ENCODE results near the gene USP6NL. TPM values are rescaled to one million over a fixed set of nuclear protein-coding genes. Genes with fewer than 3 reads are reported as not detected.

USP6NL gene
- total and polyA plus RNA-seq, 2 donors = 8.1 to 12.3 TPM

DNA sequence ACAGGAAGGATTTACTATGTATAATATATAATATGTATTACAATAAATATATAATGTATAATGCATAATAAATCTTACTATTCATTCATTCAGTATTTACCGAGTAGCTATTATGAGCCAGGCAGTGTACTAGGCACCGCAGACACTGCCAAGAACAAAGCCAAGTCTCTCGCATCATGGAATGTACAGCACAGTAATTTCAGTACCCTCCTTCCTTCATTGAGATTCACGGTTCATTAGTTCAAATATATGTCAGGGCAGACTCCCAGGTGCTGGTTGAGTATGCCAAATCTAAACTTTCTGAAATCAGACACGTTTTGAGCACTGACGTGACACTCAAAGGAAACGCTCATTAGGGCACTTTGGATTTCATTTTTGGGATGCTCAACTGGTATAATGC lies 9.1 kb downstream of the USP6NL start:
- H3K4me3 ChIP-seq (ENCODE audit: low read length in 2 of 2) = no peak overlapping the region
- H3K4me1 ChIP-seq (ENCODE audit: control insufficient read depth in 2 of 2, insufficient read depth in 2 of 2, low read length in 2 of 2) = no peaks in the 10 kb centered on the region
- no peak overlapping the region for H3K27ac ChIP-seq (ENCODE audit: low read depth in 1 of 2, low read length in 1 of 2)
- no peaks in the 10 kb centered on the region for H3K36me3 ChIP-seq (ENCODE audit: control insufficient read depth in 2 of 2, insufficient read depth in 2 of 2, low read length in 1 of 2)
- 91% methylated on average over 7 of the region's 7 CpGs for WGBS
- no peaks in the 10 kb centered on the region for H3K27me3 ChIP-seq (ENCODE audit: control insufficient read depth in 2 of 2, insufficient read depth in 1 of 2, low read length in 1 of 2)
- no peaks in the 10 kb centered on the region for H3K9me3 ChIP-seq (ENCODE audit: control insufficient read depth in 2 of 2, insufficient read depth in 1 of 2, low read length in 1 of 2)
- no peak for DNase-seq (ENCODE audit: low read depth in 6 of 9, low spot score in 9 of 9)

DNA sequence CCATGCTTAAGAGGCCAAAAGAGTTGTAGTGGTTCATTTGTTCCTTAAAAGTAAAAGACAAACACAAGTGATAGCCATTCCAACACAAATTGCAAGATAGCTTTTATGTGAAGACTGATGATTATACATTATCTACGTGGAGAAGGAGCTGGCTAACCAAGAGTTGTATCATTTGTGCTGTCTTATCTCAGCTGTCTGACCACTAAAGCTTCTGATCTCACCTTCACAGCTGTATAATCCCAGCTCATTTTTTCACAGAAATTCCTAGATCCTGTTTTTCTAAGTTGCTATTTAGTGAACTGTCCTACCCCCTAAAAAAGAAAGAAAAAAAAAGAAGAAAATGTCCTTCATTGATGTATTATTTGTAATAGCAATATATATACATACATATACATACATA lies 9.8 kb downstream of the USP6NL start:
- H3K9me3 ChIP-seq (ENCODE audit: control insufficient read depth in 2 of 2, insufficient read depth in 1 of 2, low read length in 1 of 2) = no peaks in the 10 kb centered on the region
- H3K4me3 ChIP-seq (ENCODE audit: low read length in 2 of 2) = no peak overlapping the region
- no peak for DNase-seq (ENCODE audit: low read depth in 6 of 9, low spot score in 9 of 9)
- H3K27ac ChIP-seq (ENCODE audit: low read depth in 1 of 2, low read length in 1 of 2) = no peak overlapping the region
- no peaks in the 10 kb centered on the region for H3K27me3 ChIP-seq (ENCODE audit: control insufficient read depth in 2 of 2, insufficient read depth in 1 of 2, low read length in 1 of 2)
- no peaks in the 10 kb centered on the region for H3K4me1 ChIP-seq (ENCODE audit: control insufficient read depth in 2 of 2, insufficient read depth in 2 of 2, low read length in 2 of 2)
- no peaks in the 10 kb centered on the region for H3K36me3 ChIP-seq (ENCODE audit: control insufficient read depth in 2 of 2, insufficient read depth in 2 of 2, low read length in 1 of 2)
- 82% methylated on average over 1 of the region's 1 CpG for WGBS

GRCh38 chr10:11600280-11600679 lies 11.2 kb downstream of the USP6NL start:
- no peaks in the 10 kb centered on the region for H3K27me3 ChIP-seq (ENCODE audit: control insufficient read depth in 2 of 2, insufficient read depth in 1 of 2, low read length in 1 of 2)
- DNase-seq (ENCODE audit: low read depth in 6 of 9, low spot score in 9 of 9) = no peak
- no peak overlapping the region for H3K27ac ChIP-seq (ENCODE audit: low read depth in 1 of 2, low read length in 1 of 2)
- 96% methylated on average over 3 of the region's 3 CpGs for WGBS
- no peaks in the 10 kb centered on the region for H3K9me3 ChIP-seq (ENCODE audit: control insufficient read depth in 2 of 2, insufficient read depth in 1 of 2, low read length in 1 of 2)
- peaks cover 0 to 2% of the 10 kb centered on the region in 2 donors for H3K4me1 ChIP-seq (ENCODE audit: control insufficient read depth in 2 of 2, insufficient read depth in 2 of 2, low read length in 2 of 2)
- no peaks in the 10 kb centered on the region for H3K36me3 ChIP-seq (ENCODE audit: control insufficient read depth in 2 of 2, insufficient read depth in 2 of 2, low read length in 1 of 2)
- no peak overlapping the region for H3K4me3 ChIP-seq (ENCODE audit: low read length in 2 of 2)

GRCh38 chr10:11598712-11599397 lies 12.6 kb downstream of the USP6NL start:
- 67% methylated on average over 8 of the region's 8 CpGs for WGBS
- Histone ChIP-seq H3K4me1 (ENCODE audit: control insufficient read depth in 2 of 2, insufficient read depth in 2 of 2, low read length in 2 of 2) (peaks cover 0 to 8% of the 10 kb centered on the region in 2 donors), H3K36me3 (ENCODE audit: control insufficient read depth in 2 of 2, insufficient read depth in 2 of 2, low read length in 1 of 2) (no peaks in the 10 kb centered on the region), H3K9me3 (ENCODE audit: control insufficient read depth in 2 of 2, insufficient read depth in 1 of 2, low read length in 1 of 2) (no peaks in the 10 kb centered on the region), H3K4me3 (ENCODE audit: low read length in 2 of 2) (no peak overlapping the region), H3K27me3 (ENCODE audit: control insufficient read depth in 2 of 2, insufficient read depth in 1 of 2, low read length in 1 of 2) (no peaks in the 10 kb centered on the region), H3K27ac (ENCODE audit: low read depth in 1 of 2, low read length in 1 of 2) (no peak overlapping the region)
- no peak for DNase-seq (ENCODE audit: low read depth in 6 of 9, low spot score in 9 of 9)

DNA sequence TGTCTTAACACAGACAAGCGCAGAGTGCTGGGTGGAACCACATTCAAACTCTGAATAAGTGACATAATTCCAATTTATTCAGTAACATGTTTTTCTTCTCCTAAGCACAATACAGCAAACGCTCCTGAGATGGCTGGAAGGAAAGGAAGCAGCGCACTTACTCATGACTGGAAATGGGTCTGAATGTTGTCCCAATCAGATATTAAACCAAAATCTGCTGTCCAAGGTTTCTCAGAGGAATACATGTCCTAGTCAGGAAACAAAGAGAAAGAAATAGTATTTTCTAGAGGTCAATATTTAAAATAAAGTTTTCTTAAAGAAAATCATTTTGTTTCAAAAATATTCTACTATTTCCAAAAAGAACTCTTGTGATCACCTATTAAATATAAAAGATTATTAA lies 14.0 kb downstream of the USP6NL start:
- Histone ChIP-seq H3K27me3 (ENCODE audit: control insufficient read depth in 2 of 2, insufficient read depth in 1 of 2, low read length in 1 of 2) (no peaks in the 10 kb centered on the region), H3K4me1 (ENCODE audit: control insufficient read depth in 2 of 2, insufficient read depth in 2 of 2, low read length in 2 of 2) (peaks cover 0 to 8% of the 10 kb centered on the region in 2 donors)
- DNase-seq (ENCODE audit: low read depth in 6 of 9, low spot score in 9 of 9) = no peak

GRCh38 chr10:11595395-11595692 lies 16.1 kb downstream of the USP6NL start:
- no peak for DNase-seq (ENCODE audit: low read depth in 6 of 9, low spot score in 9 of 9)
- peak overlapping the region in 1 of 2 donors; percentile 18 for H3K27ac ChIP-seq (ENCODE audit: low read depth in 1 of 2, low read length in 1 of 2)

More for the DNA sequence above, 14.0 kb downstream of the USP6NL start:
- H3K36me3 ChIP-seq (ENCODE audit: control insufficient read depth in 2 of 2, insufficient read depth in 2 of 2, low read length in 1 of 2) = no peaks in the 10 kb centered on the region
- no peak overlapping the region for H3K27ac ChIP-seq (ENCODE audit: low read depth in 1 of 2, low read length in 1 of 2)
- no peak overlapping the region for H3K4me3 ChIP-seq (ENCODE audit: low read length in 2 of 2)
- WGBS = over 99% methylated on average over 3 of the region's 3 CpGs
- H3K9me3 ChIP-seq (ENCODE audit: control insufficient read depth in 2 of 2, insufficient read depth in 1 of 2, low read length in 1 of 2) = no peaks in the 10 kb centered on the region

GRCh38 chr10:11594589-11595394 lies 16.7 kb downstream of the USP6NL start:
- H3K27me3 ChIP-seq (ENCODE audit: control insufficient read depth in 2 of 2, insufficient read depth in 1 of 2, low read length in 1 of 2) = no peaks in the 10 kb centered on the region
- H3K27ac ChIP-seq (ENCODE audit: low read depth in 1 of 2, low read length in 1 of 2) = no peak overlapping the region
- no peaks in the 10 kb centered on the region for H3K9me3 ChIP-seq (ENCODE audit: control insufficient read depth in 2 of 2, insufficient read depth in 1 of 2, low read length in 1 of 2)
- peaks cover 0 to 8% of the 10 kb centered on the region in 2 donors for H3K4me1 ChIP-seq (ENCODE audit: control insufficient read depth in 2 of 2, insufficient read depth in 2 of 2, low read length in 2 of 2)
- no peak for DNase-seq (ENCODE audit: low read depth in 6 of 9, low spot score in 9 of 9)
- no peak overlapping the region for H3K4me3 ChIP-seq (ENCODE audit: low read length in 2 of 2)
- 79% methylated on average over 6 of the region's 6 CpGs for WGBS
- H3K36me3 ChIP-seq (ENCODE audit: control insufficient read depth in 2 of 2, insufficient read depth in 2 of 2, low read length in 1 of 2) = no peaks in the 10 kb centered on the region

More at GRCh38 chr10:11595395-11595692, 16.1 kb downstream of the USP6NL start:
- no peaks in the 10 kb centered on the region for H3K9me3 ChIP-seq (ENCODE audit: control insufficient read depth in 2 of 2, insufficient read depth in 1 of 2, low read length in 1 of 2)
- H3K4me1 ChIP-seq (ENCODE audit: control insufficient read depth in 2 of 2, insufficient read depth in 2 of 2, low read length in 2 of 2) = peaks cover 0 to 8% of the 10 kb centered on the region in 2 donors
- H3K36me3 ChIP-seq (ENCODE audit: control insufficient read depth in 2 of 2, insufficient read depth in 2 of 2, low read length in 1 of 2) = no peaks in the 10 kb centered on the region
- 76% methylated on average over 1 of the region's 1 CpG for WGBS
- H3K27me3 ChIP-seq (ENCODE audit: control insufficient read depth in 2 of 2, insufficient read depth in 1 of 2, low read length in 1 of 2) = no peaks in the 10 kb centered on the region
- H3K4me3 ChIP-seq (ENCODE audit: low read length in 2 of 2) = no peak overlapping the region

GRCh38 chr10:11593612-11594011 lies 17.8 kb downstream of the USP6NL start:
- no peak for DNase-seq (ENCODE audit: low read depth in 6 of 9, low spot score in 9 of 9)
- no peak overlapping the region for H3K4me3 ChIP-seq (ENCODE audit: low read length in 2 of 2)
- no peak overlapping the region for H3K27ac ChIP-seq (ENCODE audit: low read depth in 1 of 2, low read length in 1 of 2)
- H3K9me3 ChIP-seq (ENCODE audit: control insufficient read depth in 2 of 2, insufficient read depth in 1 of 2, low read length in 1 of 2) = no peaks in the 10 kb centered on the region
- H3K27me3 ChIP-seq (ENCODE audit: control insufficient read depth in 2 of 2, insufficient read depth in 1 of 2, low read length in 1 of 2) = no peaks in the 10 kb centered on the region
- peaks cover 0 to 8% of the 10 kb centered on the region in 2 donors for H3K4me1 ChIP-seq (ENCODE audit: control insufficient read depth in 2 of 2, insufficient read depth in 2 of 2, low read length in 2 of 2)
- H3K36me3 ChIP-seq (ENCODE audit: control insufficient read depth in 2 of 2, insufficient read depth in 2 of 2, low read length in 1 of 2) = no peaks in the 10 kb centered on the region
- WGBS = 97% methylated on average over 7 of the region's 7 CpGs

DNA sequence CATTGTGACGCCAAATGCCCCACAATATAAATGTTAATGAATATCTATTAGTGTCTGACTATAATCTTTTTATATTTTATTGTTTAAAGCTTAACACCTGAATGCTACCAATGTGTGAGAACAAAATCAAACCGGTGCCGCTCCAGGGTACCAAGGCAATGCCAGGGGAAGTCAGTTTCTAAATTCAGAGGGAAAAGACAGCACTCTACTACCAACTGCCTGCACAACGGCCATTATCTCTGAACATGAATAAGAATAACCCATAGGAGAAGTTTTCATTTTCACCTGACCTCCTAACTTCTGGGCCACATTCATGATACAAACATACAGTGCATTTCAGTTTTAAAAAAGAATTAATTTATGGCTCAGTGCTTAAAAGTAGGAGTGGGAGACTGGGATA lies 21.7 kb downstream of the USP6NL start:
- no peak for DNase-seq (ENCODE audit: low read depth in 6 of 9, low spot score in 9 of 9)
- no peak overlapping the region for H3K27ac ChIP-seq (ENCODE audit: low read depth in 1 of 2, low read length in 1 of 2)
- no peak overlapping the region for H3K4me3 ChIP-seq (ENCODE audit: low read length in 2 of 2)
- peaks cover 0 to 5% of the 10 kb centered on the region in 2 donors for H3K36me3 ChIP-seq (ENCODE audit: control insufficient read depth in 2 of 2, insufficient read depth in 2 of 2, low read length in 1 of 2)
- 95% methylated on average over 4 of the region's 4 CpGs for WGBS
- peaks cover 0 to 3% of the 10 kb centered on the region in 2 donors for H3K4me1 ChIP-seq (ENCODE audit: control insufficient read depth in 2 of 2, insufficient read depth in 2 of 2, low read length in 2 of 2)
- no peaks in the 10 kb centered on the region for H3K27me3 ChIP-seq (ENCODE audit: control insufficient read depth in 2 of 2, insufficient read depth in 1 of 2, low read length in 1 of 2)
- peaks cover under 1 to 1% of the 10 kb centered on the region in 2 donors for H3K9me3 ChIP-seq (ENCODE audit: control insufficient read depth in 2 of 2, insufficient read depth in 1 of 2, low read length in 1 of 2)

Data from thymus (tissue), 11 donors.